SK-N-SH (cell line): Measurements from ENCODE around the gene SEMA3C.

Experiments
- CTCF ChIP-seq: fragments of 200-600 bp; sonication (generic); IDR thresholded peaks from 2 replicates; pipeline ENCODE4 v1.6.1; 2017; ENCODE audit warnings: antibody characterized with exemption, mild to moderate bottlenecking, moderate library complexity
- EP300 ChIP-seq, 2 experiments: IDR thresholded peaks; 2 replicates each; pipeline versions ENCODE4 v1.4.0 to v1.6.1; 2012; ENCODE audit warnings: borderline replicate concordance in 1 of 2, low read depth in 1 of 2, low read length in 1 of 2
- GATA2 ChIP-seq: sonication (generic); formaldehyde crosslinking; IDR thresholded peaks from 2 replicates; pipeline ENCODE4 v1.5.0; 2020; ENCODE audit warnings: mild to moderate bottlenecking, missing genetic modification reagents
- RAD21 ChIP-seq: IDR thresholded peaks from 2 replicates; pipeline ENCODE4 v1.6.1; 2012; ENCODE audit warnings: mild to moderate bottlenecking, low read length
- SIN3A ChIP-seq: IDR thresholded peaks from 2 replicates; pipeline ENCODE4 v1.6.1; 2012; ENCODE audit warnings: low read depth, mild to moderate bottlenecking, low read length, moderate library complexity, borderline replicate concordance
- SMC3 ChIP-seq: IDR thresholded peaks from 2 replicates; pipeline ENCODE4 v1.6.1; 2012; ENCODE audit warnings: low read depth, low read length, improper control_type of control experiment
- TAF1 ChIP-seq: IDR thresholded peaks from 2 replicates; pipeline ENCODE4 v1.6.1; 2012; ENCODE audit warnings: low read depth, mild to moderate bottlenecking, low read length, moderate library complexity, borderline replicate concordance
- TEAD4 ChIP-seq: IDR thresholded peaks from 2 replicates; pipeline ENCODE4 v1.4.0; 2012; ENCODE audit warnings: mild to moderate bottlenecking, borderline replicate concordance; ENCODE audit not compliant: insufficient read depth

- TF ChIP-seq CTCF (no peak), GATA2 (CRISPR knock-in tag) (no peak), RAD21 (no peak), SIN3A (no peak), EP300 (IDR thresholded peaks at IDR 0.05; ENCODE audit: borderline replicate concordance in 1 of 2, low read depth in 1 of 2, low read length in 1 of 2) (no peak), TAF1 (no peak), SMC3 (no peak), TEAD4 (no peak)
These were observed 47.6 kb downstream of the SEMA3C start for GRCh38 chr7:80871228-80871627.
